OCI-LY1 (cell line): ENCODE data around the gene INPP4A.

Experiments used
- H2AFZ ChIP-seq: fragments of 200-600 bp; sonication (generic), shearing (Covaris generic); 2 replicates; pipeline ENCODE4 v1.6.0; 2014; ENCODE audit warnings: antibody characterized with exemption, mild to moderate bottlenecking, low read length
- H3F3A ChIP-seq: fragments of 200-600 bp; sonication (generic), shearing (Covaris generic); 2 replicates; pipeline ENCODE4 v1.6.0; 2014; ENCODE audit warnings: mild to moderate bottlenecking, antibody characterized with exemption, low read length, moderate library complexity; ENCODE audit not compliant: insufficient read depth
- H3K27ac ChIP-seq: fragments of 200-600 bp; sonication (generic); 2 replicates; pipeline ENCODE4 v1.5.1; 2014; ENCODE audit warnings: low read length, mixed run types, mild to moderate bottlenecking, low read depth; ENCODE audit not compliant: poor library complexity, severe bottlenecking
- H3K27me3 ChIP-seq: fragments of 200-600 bp; sonication (generic); 2 replicates; pipeline ENCODE4 v1.6.0; 2014; ENCODE audit warnings: antibody characterized with exemption, mild to moderate bottlenecking, low read length, moderate library complexity; ENCODE audit not compliant: insufficient read depth
- H3K36me3 ChIP-seq: fragments of 200-600 bp; sonication (generic); 2 replicates; pipeline ENCODE4 v1.6.1; 2014; ENCODE audit warnings: mild to moderate bottlenecking, antibody characterized with exemption, low read length, moderate library complexity, mixed read lengths; ENCODE audit not compliant: insufficient read depth
- H3K4me1 ChIP-seq: fragments of 200-600 bp; sonication (generic); 2 replicates; pipeline ENCODE4 v1.5.1; 2014; ENCODE audit warnings: mild to moderate bottlenecking, low read length, moderate library complexity; ENCODE audit not compliant: insufficient read depth, severe bottlenecking
- H3K4me2 ChIP-seq: fragments of 200-600 bp; sonication (generic), shearing (Covaris generic); 2 replicates; pipeline ENCODE4 v1.6.1; 2014; ENCODE audit warnings: low read length
- H3K4me3 ChIP-seq: fragments of 200-600 bp; sonication (generic); 2 replicates; pipeline ENCODE4 v1.5.1; 2014; ENCODE audit warnings: low read length, low read depth, mild to moderate bottlenecking, mixed read lengths; ENCODE audit not compliant: poor library complexity, severe bottlenecking
- H3K79me2 ChIP-seq: fragments of 200-600 bp; shearing (Covaris generic); 2 replicates; pipeline ENCODE4 v1.6.1; 2016; ENCODE audit warnings: mixed run types, low read length, mixed read lengths; ENCODE audit not compliant: insufficient read depth
- H3K9ac ChIP-seq: fragments of 200-600 bp; sonication (generic), shearing (Covaris generic); 2 replicates; pipeline ENCODE4 v1.6.1; 2014; ENCODE audit warnings: mild to moderate bottlenecking, low read length, mixed read lengths
- H3K9me2 ChIP-seq: fragments of 200-600 bp; sonication (generic), shearing (Covaris generic); 2 replicates; pipeline ENCODE4 v1.6.1; 2014; ENCODE audit warnings: low read depth, mild to moderate bottlenecking, low read length, mixed read lengths
- H3K9me3 ChIP-seq: fragments of 200-600 bp; shearing (Covaris generic); 2 replicates; pipeline ENCODE4 v1.6.1; 2014; ENCODE audit warnings: low read length, mixed read lengths
- H4K20me1 ChIP-seq: fragments of 200-600 bp; sonication (generic), shearing (Covaris generic); 2 replicates; pipeline ENCODE4 v1.6.0; 2016; ENCODE audit warnings: mild to moderate bottlenecking, low read length; ENCODE audit not compliant: insufficient read depth
- CTCF ChIP-seq: fragments of 200-600 bp; sonication (generic), shearing (Covaris generic); IDR thresholded peaks from 2 replicates; pipeline ENCODE4 v1.5.1; 2017; ENCODE audit warnings: mild to moderate bottlenecking, antibody characterized with exemption, low read length, moderate library complexity, mixed read lengths
- EZH2 ChIP-seq: fragments of 200-600 bp; sonication (generic), shearing (Covaris generic); IDR thresholded peaks from 2 replicates; pipeline ENCODE4 v1.8.0; 2017; ENCODE audit warnings: borderline replicate concordance, mixed run types, mild to moderate bottlenecking, antibody characterized with exemption, low read length, moderate library complexity, mixed read lengths

Gene INPP4A

GRCh38 chr2:98617149-98617548, 172.5 kb downstream of the INPP4A start:
- H3K4me3 ChIP-seq, result no peak overlapping the region
- no peaks in the 10 kb centered on the region for H4K20me1 ChIP-seq
- TF ChIP-seq EZH2 (no peak), CTCF (no peak)
- H3K9ac ChIP-seq, result no peak overlapping the region
- H3K4me1 ChIP-seq, result no peaks in the 10 kb centered on the region
- no peak overlapping the region for H3K4me2 ChIP-seq
- H3K9me3 ChIP-seq, result no peaks in the 10 kb centered on the region
- no peak overlapping the region for H2AFZ ChIP-seq
- H3K36me3 ChIP-seq, result peaks cover 55% of the 10 kb centered on the region
- no peaks in the 10 kb centered on the region for H3K27me3 ChIP-seq
- no peaks in the 10 kb centered on the region for H3F3A ChIP-seq
- H3K9me2 ChIP-seq, result no peaks in the 10 kb centered on the region
- H3K79me2 ChIP-seq, result no peaks in the 10 kb centered on the region
- H3K27ac ChIP-seq, result no peak overlapping the region

- Histone ChIP-seq H3K9me3 (no peaks in the 10 kb centered on the region), H3K4me1 (peaks cover 14% of the 10 kb centered on the region), H3K9ac (no peak overlapping the region), H3K27ac (no peak overlapping the region), H2AFZ (no peak overlapping the region), H3K9me2 (no peaks in the 10 kb centered on the region), H3K4me2 (peak overlapping the region; percentile 20; the same call in 1 of the 2 replicates), H3F3A (no peaks in the 10 kb centered on the region), H3K4me3 (no peak overlapping the region), H3K27me3 (no peaks in the 10 kb centered on the region), H4K20me1 (no peaks in the 10 kb centered on the region), H3K79me2 (no peaks in the 10 kb centered on the region), H3K36me3 (no peaks in the 10 kb centered on the region)
- TF ChIP-seq EZH2 (no peak), CTCF (no peak)
Observed at GRCh38 chr2:98623657-98624056, 179.0 kb downstream of the INPP4A start.

- H3F3A ChIP-seq, result no peaks in the 10 kb centered on the region
- no peaks in the 10 kb centered on the region for H3K9me3 ChIP-seq
- no peak overlapping the region for H3K4me2 ChIP-seq
- no peaks in the 10 kb centered on the region for H3K4me1 ChIP-seq
- no peaks in the 10 kb centered on the region for H3K27me3 ChIP-seq
- H3K4me3 ChIP-seq, result no peak overlapping the region
- TF ChIP-seq EZH2 (no peak), CTCF (no peak)
- no peak overlapping the region for H3K9ac ChIP-seq
- H4K20me1 ChIP-seq, result no peaks in the 10 kb centered on the region
- H3K36me3 ChIP-seq, result no peaks in the 10 kb centered on the region
- H3K9me2 ChIP-seq, result no peaks in the 10 kb centered on the region
- H3K27ac ChIP-seq, result no peak overlapping the region
- H2AFZ ChIP-seq, result no peak overlapping the region
- H3K79me2 ChIP-seq, result no peaks in the 10 kb centered on the region
Observed at GRCh38 chr2:98632351-98632750, 187.7 kb downstream of the INPP4A start.
